HCT116 (cell line): Measurements from ENCODE around the gene INTS1. TPM values are rescaled to one million over a fixed set of nuclear protein-coding genes. Genes with fewer than 3 reads are reported as not detected.

Source experiments
- ATAC-seq: fragments of 200-7000 bp; cut with Tn5 transposase; 2 replicates; pipeline ENCODE4 v1.9.1; 2020; ENCODE audit warnings: mild to moderate bottlenecking, moderate library complexity
- BruUV-seq: library from RNA; stranded (reverse); fragments of 400-500 nt; replicated peaks from 2 replicates; lab custom pipeline; 2021; lab: Mats Ljungman, UMichigan
- CTCF ChIA-PET: fragments of 300-600 bp; sonication (Branson Sonifier 250); formaldehyde crosslinking; loops from one replicate; lab custom pipeline; 2021; ENCODE audit warnings: antibody characterized with exemption; lab: Charles Lee
- POLR2A ChIA-PET: fragments of 300-600, 350-600 bp; sonication (Branson Sonifier 250); formaldehyde crosslinking; loops from one replicate; lab custom pipeline; 2021; ENCODE audit warnings: antibody characterized with exemption; lab: Charles Lee
- RAD21 ChIA-PET, 2 experiments: fragments of 300-600 bp; sonication (Branson Sonifier 250); formaldehyde crosslinking; loops; one replicate each; lab custom pipeline; 2023; ENCODE audit warnings: low total read pairs in 2 of 2; ENCODE audit not compliant: uncharacterized antibody in 2 of 2, unreplicated experiment in 2 of 2, low non-redundant PET in 1 of 2; lab: Charles Lee
- DNase-seq: peaks from one replicate; pipeline ENCODE4 v3.0.0-alpha.2; 2010; ENCODE audit warnings: low read depth, low spot score
- H2AFZ ChIP-seq: fragments of 200-600 bp; shearing (Covaris generic), sonication (generic); 2 replicates; pipeline ENCODE4 v1.6.1; 2017; ENCODE audit warnings: low read depth, mixed run types, mixed read lengths, antibody characterized with exemption, low read length; ENCODE audit not compliant: poor library complexity, severe bottlenecking
- H3K27ac ChIP-seq: 2 replicates; pipeline ENCODE4 v1.5.1; 2012; ENCODE audit warnings: low read depth, low read length
- H3K27me3 ChIP-seq: fragments of 200-600 bp; sonication (generic); 2 replicates; pipeline ENCODE4 v1.6.1; 2016; ENCODE audit warnings: mixed run types, low read length, mixed read lengths; ENCODE audit not compliant: insufficient read depth
- H3K36me3 ChIP-seq, 2 experiments: fragments of 200-500 bp in 1 of 2; fragments of 200-600 bp in 1 of 2; sonication (Bioruptor generic) in 1 of 2; sonication (generic) in 1 of 2; 2 replicates each; pipeline versions ENCODE4 v1.5.1 to v1.6.1; 2014 to 2016; ENCODE audit warnings: low read length in 2 of 2, inconsistent platforms in 1 of 2, mixed read lengths in 1 of 2, mixed run types in 1 of 2; ENCODE audit not compliant: insufficient read depth in 2 of 2, control insufficient read depth in 1 of 2
- H3K4me1 ChIP-seq, 2 experiments: fragments of 200-600 bp in 1 of 2; sonication (generic) in 1 of 2; 2 replicates each; pipeline versions ENCODE4 v1.5.1 to v1.6.1; 2012 to 2017; ENCODE audit warnings: low read length in 2 of 2, inconsistent platforms in 1 of 2, mild to moderate bottlenecking in 1 of 2, mixed read lengths in 1 of 2, mixed run types in 1 of 2, moderate library complexity in 1 of 2; ENCODE audit not compliant: insufficient read depth in 2 of 2, control insufficient read depth in 1 of 2
- H3K4me2 ChIP-seq: fragments of 200-600 bp; sonication (generic); 2 replicates; pipeline ENCODE4 v1.6.1; 2017; ENCODE audit warnings: mixed run types, low read length, mixed read lengths
- H3K4me3 ChIP-seq, 2 experiments: fragments of 200-600 bp in 1 of 2; sonication (generic) in 1 of 2; replicated peaks in 1 of 2; 2 replicates each; pipeline ENCODE4 v1.5.1; 2011 to 2016; ENCODE audit warnings: low read length in 2 of 2, control low read depth in 1 of 2, low read depth in 1 of 2, mild to moderate bottlenecking in 1 of 2, mixed read lengths in 1 of 2, mixed run types in 1 of 2
- H3K79me2 ChIP-seq: fragments of 200-600 bp; sonication (generic); 2 replicates; pipeline ENCODE4 v1.6.1; 2017; ENCODE audit warnings: mild to moderate bottlenecking, mixed run types, low read length, moderate library complexity, mixed read lengths; ENCODE audit not compliant: insufficient read depth
- H3K9ac ChIP-seq: fragments of 200-600 bp; sonication (generic); 2 replicates; pipeline ENCODE4 v1.6.1; 2016; ENCODE audit warnings: low read length, mixed read lengths
- H3K9me2 ChIP-seq: fragments of 200-600 bp; sonication (generic), shearing (Covaris generic); 2 replicates; pipeline ENCODE4 v1.6.1; 2017; ENCODE audit warnings: mixed run types, mild to moderate bottlenecking, moderate library complexity; ENCODE audit not compliant: insufficient read depth
- H3K9me3 ChIP-seq, 2 experiments: fragments of 200-500 bp in 1 of 2; fragments of 200-600 bp in 1 of 2; sonication (Bioruptor generic) in 1 of 2; sonication (generic) in 1 of 2; 2 replicates each; pipeline ENCODE4 v1.6.1; 2014 to 2017; ENCODE audit warnings: low read length in 2 of 2, mixed read lengths in 2 of 2, inconsistent platforms in 1 of 2, low read depth in 1 of 2, mild to moderate bottlenecking in 1 of 2, mixed run types in 1 of 2, moderate library complexity in 1 of 2; ENCODE audit not compliant: control insufficient read depth in 1 of 2, insufficient read depth in 1 of 2
- H4K20me1 ChIP-seq: fragments of 200-600 bp; sonication (generic), shearing (Covaris generic); 2 replicates; pipeline ENCODE4 v1.6.1; 2017; ENCODE audit warnings: mixed run types, mild to moderate bottlenecking, moderate library complexity; ENCODE audit not compliant: insufficient read depth
- EZH2 ChIP-seq: fragments of 200-600 bp; sonication (generic); IDR thresholded peaks from 2 replicates; pipeline ENCODE4 v1.6.1; 2017; ENCODE audit warnings: antibody characterized with exemption, mixed run types
- EZH2phosphoT487 ChIP-seq: fragments of 200-600 bp; IDR thresholded peaks from 2 replicates; pipeline ENCODE4 v1.6.1; 2018; ENCODE audit warnings: antibody characterized with exemption, borderline replicate concordance
- JUND ChIP-seq: IDR thresholded peaks from 2 replicates; pipeline ENCODE4 v1.6.1; 2012
- MAX ChIP-seq: IDR thresholded peaks from 2 replicates; pipeline ENCODE4 v1.6.1; 2012
- POLR2AphosphoS5 ChIP-seq: IDR thresholded peaks from 2 replicates; pipeline ENCODE4 v1.6.1; 2011; ENCODE audit warnings: mild to moderate bottlenecking, low read depth, low read length, moderate library complexity
- REST ChIP-seq: IDR thresholded peaks from 2 replicates; pipeline ENCODE4 v1.6.1; 2012; ENCODE audit warnings: low read depth
- SRF ChIP-seq: IDR thresholded peaks from 2 replicates; pipeline ENCODE4 v1.6.1; 2012; ENCODE audit warnings: low read depth
- ZBTB33 ChIP-seq: IDR thresholded peaks from 2 replicates; pipeline ENCODE4 v1.6.1; 2011; ENCODE audit warnings: mild to moderate bottlenecking, low read length, moderate library complexity; ENCODE audit not compliant: insufficient replicate concordance; ENCODE audit errors: extremely low read depth
- ZFX ChIP-seq: fragments of 450-650 bp; IDR thresholded peaks from 2 replicates; pipeline ENCODE4 v1.6.1; 2017
- ZNF274 ChIP-seq: fragments of 200-500 bp; sonication (Bioruptor generic); IDR thresholded peaks from 2 replicates; pipeline ENCODE4 v1.6.1; 2014; ENCODE audit warnings: mild to moderate bottlenecking, low read depth, low read length, inconsistent platforms
- intact Hi-C: fragments of 100-400 bp; cut with micrococcal nuclease; formaldehyde crosslinking; loops from 2 replicates; pipeline ENCODE4 v1.10.0; 2022
- total RNA-seq: library from RNA; stranded (reverse); gene quantifications from one replicate; pipeline ENCODE4 v1.2.1, GENCODE V29; 2021; ENCODE audit not compliant: unreplicated experiment

The INTS1 gene
- total RNA-seq, 1 experiment from 2014 or later: 167 TPM

- no peaks in the 10 kb centered on the region for H3K9me2 ChIP-seq
- no peak overlapping the region for H3K27ac ChIP-seq
- H3K9ac ChIP-seq: no peak overlapping the region
- no peak for TF ChIP-seq SRF
- TF ChIP-seq POLR2AphosphoS5: no peak
- TF ChIP-seq, all 23 proteins: peak for 0
- POLR2A ChIA-PET: no interaction called here
- no peaks in the 10 kb centered on the region for H3K9me3 ChIP-seq
- no peaks in the 10 kb centered on the region for H3K4me1 ChIP-seq
- no peak for ATAC-seq
- H3K4me2 ChIP-seq: no peak overlapping the region
- peaks cover 26 to 43% of the 10 kb centered on the region in 2 experiments; a peak in 3 of 4 replicates for H3K36me3 ChIP-seq
- H3K4me3 ChIP-seq: no peak overlapping the region
- DNase-seq: no peak
- no peaks in the 10 kb centered on the region for H3K27me3 ChIP-seq
- intact Hi-C loops: no loop called here
- CTCF ChIA-PET: no interaction called here
- no peaks in the 10 kb centered on the region; the same call in 1 of the 2 replicates for H3K79me2 ChIP-seq
- RAD21 ChIA-PET: no interaction called here
- no peaks in the 10 kb centered on the region for H4K20me1 ChIP-seq
- H2AFZ ChIP-seq: no peak overlapping the region
- no TSS peak for BruUV-seq
Measured at GRCh38 chr7:1487466-1487865, 16.7 kb downstream of the INTS1 start.

GRCh38 chr7:1486571-1486970 lies 17.6 kb downstream of the INTS1 start:
- H3K79me2 ChIP-seq: no peaks in the 10 kb centered on the region; the same call in 1 of the 2 replicates
- no peak for DNase-seq
- no peak overlapping the region for H3K27ac ChIP-seq
- no peak overlapping the region for H3K4me2 ChIP-seq
- no peaks in the 10 kb centered on the region for H3K27me3 ChIP-seq
- H2AFZ ChIP-seq: no peak overlapping the region
- ChIA-PET CTCF (no interaction called here), POLR2A (no interaction called here), RAD21 (no interaction called here)
- no peaks in the 10 kb centered on the region for H4K20me1 ChIP-seq
- peaks cover 26 to 37% of the 10 kb centered on the region in 2 experiments; a peak in 3 of 4 replicates for H3K36me3 ChIP-seq
- no peaks in the 10 kb centered on the region for H3K9me3 ChIP-seq
- no peak overlapping the region for H3K9ac ChIP-seq
- BruUV-seq: no TSS peak
- H3K9me2 ChIP-seq: no peaks in the 10 kb centered on the region
- no peak overlapping the region for H3K4me3 ChIP-seq
- H3K4me1 ChIP-seq: no peaks in the 10 kb centered on the region
- intact Hi-C loops: no loop called here
- TF ChIP-seq ZFX (no peak), MAX (no peak), EZH2 (no peak), REST (no peak), EZH2phosphoT487 (no peak), ZBTB33 (no peak), ZNF274 (no peak), JUND (no peak)
- no peak for ATAC-seq
